Measurements from ENCODE around the gene CLASP1. TPM values are rescaled to one million over a fixed set of nuclear protein-coding genes. Genes with fewer than 3 reads are reported as not detected.

The CLASP1 gene
- total and polyA plus RNA-seq, 2 of the 8 experiments (the other 6 are each of a cell fraction or from before 2014, with no cell fraction given), result 7.3 to 53.9 TPM

- TF ChIP-seq SRF (IDR thresholded peaks at IDR 0.05; ENCODE audit: low read depth, low read length) (no peak), SAP30 (IDR thresholded peaks at IDR 0.05; ENCODE audit: insufficient read depth, insufficient replicate concordance, low read length) (no peak)
Measured at GRCh38 chr2:121418494-121419058, 230.7 kb downstream of the CLASP1 start (continued).

Measured in H1 (cell line).